Activated T-helper 17 cell treated with anti-CD3 and anti-CD28 coated beads, Interleukin-2, amount 50 U/mL, for 72 hours (primary cell): Measurements from ENCODE around the gene SERPIND1. TPM values are rescaled to one million over a fixed set of nuclear protein-coding genes. Genes with fewer than 3 reads are reported as not detected.

Experiments
- ATAC-seq: fragments of 150-1000 bp; cut with Tn5 transposase; replicated peaks from 2 replicates; pipeline ENCODE4 v1.10.0; 2021; ENCODE audit warnings: mild to moderate bottlenecking, moderate library complexity
- H3K27ac Mint-ChIP-seq: one replicate; pipeline ENCODE4 v1.8.0; 2022; ENCODE audit warnings: mixed read lengths
- H3K27me3 Mint-ChIP-seq: one replicate; pipeline ENCODE4 v1.8.0; 2022; ENCODE audit warnings: mixed read lengths
- H3K36me3 Mint-ChIP-seq: one replicate; pipeline ENCODE4 v1.8.0; 2022; ENCODE audit warnings: low read depth, mild to moderate bottlenecking, mixed read lengths
- H3K4me1 Mint-ChIP-seq: one replicate; pipeline ENCODE4 v1.8.0; 2022; ENCODE audit warnings: mixed read lengths
- H3K4me3 Mint-ChIP-seq: one replicate; pipeline ENCODE4 v1.8.0; 2022; ENCODE audit warnings: mild to moderate bottlenecking, mixed read lengths
- H3K9me3 Mint-ChIP-seq: one replicate; pipeline ENCODE4 v1.8.0; 2022; ENCODE audit warnings: mixed read lengths
- total RNA-seq, 2 donors: library from RNA; stranded (reverse); gene quantifications; one replicate each; pipeline ENCODE4 v1.2.3, GENCODE V29; 2022

The SERPIND1 gene
- total RNA-seq, 2 donors from 2014 or later, result 0.11 TPM; not detected in 1

DNA sequence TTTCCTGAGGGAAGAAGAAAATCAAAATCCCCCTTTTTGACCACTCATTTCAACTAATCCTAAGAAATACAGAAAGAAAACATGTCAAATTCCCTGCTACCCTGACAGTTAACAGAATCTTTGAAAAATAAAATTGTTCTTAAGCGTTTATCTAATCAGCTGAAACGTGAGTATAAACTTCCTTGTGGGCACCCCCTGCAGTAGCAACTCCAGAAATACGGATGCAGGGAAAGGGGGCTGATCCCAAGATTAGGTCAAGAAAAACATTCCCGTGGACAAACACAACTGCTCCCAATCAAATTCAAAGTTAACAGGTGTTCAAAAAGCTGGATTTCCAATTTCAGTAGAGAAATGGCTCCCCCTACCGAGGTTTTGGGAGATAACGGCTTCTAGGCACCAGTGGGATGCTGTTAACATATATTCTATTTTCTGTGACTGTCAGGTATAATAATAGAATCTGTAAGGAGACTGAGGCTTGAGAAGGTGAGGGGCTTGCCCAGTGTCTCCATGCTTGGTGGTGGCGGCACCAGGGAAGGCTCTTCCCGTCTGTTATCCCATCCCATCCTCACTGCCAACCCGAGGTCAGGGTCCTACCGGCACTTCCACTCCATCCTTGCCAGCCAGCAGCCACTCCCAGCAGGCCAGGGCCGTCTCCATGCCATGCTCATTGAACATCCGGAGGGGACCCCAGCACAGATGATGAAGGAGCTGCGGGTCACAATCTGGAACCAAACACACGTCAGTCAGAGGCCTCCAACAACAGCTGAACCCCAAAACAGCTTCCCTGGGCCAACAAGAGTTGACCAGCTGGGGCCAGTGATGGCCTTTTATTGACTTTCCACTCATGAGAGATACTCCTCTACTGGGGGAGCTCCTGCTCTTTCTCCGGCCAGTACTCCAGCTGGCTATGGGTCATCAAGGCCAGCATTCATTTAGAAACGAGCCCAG is 32.0 kb upstream of the SERPIND1 start:
- H3K27ac Mint-ChIP-seq, result peak overlapping the region; percentile 17
- ATAC-seq, result no peak
- H3K36me3 Mint-ChIP-seq, result peaks cover 86% of the 10 kb centered on the region
- no peaks in the 10 kb centered on the region for H3K27me3 Mint-ChIP-seq
- H3K4me3 Mint-ChIP-seq, result no peak overlapping the region
- no peaks in the 10 kb centered on the region for H3K9me3 Mint-ChIP-seq
- H3K4me1 Mint-ChIP-seq, result peaks cover 5% of the 10 kb centered on the region

GRCh38 chr22:20742764-20743163 is 31.1 kb upstream of the SERPIND1 start:
- H3K27me3 Mint-ChIP-seq, result no peaks in the 10 kb centered on the region
- H3K4me3 Mint-ChIP-seq, result no peak overlapping the region
- peaks cover 5% of the 10 kb centered on the region for H3K4me1 Mint-ChIP-seq
- H3K27ac Mint-ChIP-seq, result no peak overlapping the region
- no peaks in the 10 kb centered on the region for H3K9me3 Mint-ChIP-seq
- no peak for ATAC-seq
- H3K36me3 Mint-ChIP-seq, result peaks cover 95% of the 10 kb centered on the region

GRCh38 chr22:20744456-20744855 is 29.5 kb upstream of the SERPIND1 start:
- no peak for ATAC-seq
- Mint-ChIP-seq H3K36me3 (peaks cover 93% of the 10 kb centered on the region), H3K27me3 (no peaks in the 10 kb centered on the region), H3K9me3 (no peaks in the 10 kb centered on the region), H3K27ac (no peak overlapping the region), H3K4me3 (no peak overlapping the region), H3K4me1 (no peaks in the 10 kb centered on the region)

DNA sequence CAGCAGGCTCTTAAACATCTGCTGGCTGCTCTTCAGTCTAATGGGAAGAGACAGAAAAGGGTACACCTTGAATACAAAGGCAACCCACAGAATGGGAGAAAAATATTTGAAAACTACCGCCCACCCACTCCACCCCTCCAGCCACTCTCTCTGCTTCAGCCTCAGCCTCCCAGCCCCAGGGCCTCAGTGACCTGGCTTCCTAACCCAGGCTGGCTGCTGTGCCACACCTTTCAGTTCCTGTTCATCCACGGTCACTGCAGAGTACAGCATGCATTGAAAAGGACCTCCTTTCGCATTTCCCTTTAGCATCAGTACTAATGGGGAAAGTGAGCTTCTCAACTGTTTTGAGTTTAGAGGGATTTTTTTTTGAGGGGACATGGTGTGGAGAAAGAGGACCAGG is 28.8 kb upstream of the SERPIND1 start:
- Mint-ChIP-seq H3K27ac (no peak overlapping the region), H3K36me3 (peaks cover 93% of the 10 kb centered on the region), H3K9me3 (no peaks in the 10 kb centered on the region), H3K4me1 (no peaks in the 10 kb centered on the region), H3K4me3 (no peak overlapping the region), H3K27me3 (no peaks in the 10 kb centered on the region)
- ATAC-seq, result no peak

GRCh38 chr22:20746431-20747189 is 27.3 kb upstream of the SERPIND1 start:
- no peaks in the 10 kb centered on the region for H3K4me1 Mint-ChIP-seq
- no peaks in the 10 kb centered on the region for H3K27me3 Mint-ChIP-seq
- ATAC-seq, result no peak
- H3K36me3 Mint-ChIP-seq, result peaks cover 92% of the 10 kb centered on the region
- no peak overlapping the region for H3K4me3 Mint-ChIP-seq
- no peaks in the 10 kb centered on the region for H3K9me3 Mint-ChIP-seq
- no peak overlapping the region for H3K27ac Mint-ChIP-seq

DNA sequence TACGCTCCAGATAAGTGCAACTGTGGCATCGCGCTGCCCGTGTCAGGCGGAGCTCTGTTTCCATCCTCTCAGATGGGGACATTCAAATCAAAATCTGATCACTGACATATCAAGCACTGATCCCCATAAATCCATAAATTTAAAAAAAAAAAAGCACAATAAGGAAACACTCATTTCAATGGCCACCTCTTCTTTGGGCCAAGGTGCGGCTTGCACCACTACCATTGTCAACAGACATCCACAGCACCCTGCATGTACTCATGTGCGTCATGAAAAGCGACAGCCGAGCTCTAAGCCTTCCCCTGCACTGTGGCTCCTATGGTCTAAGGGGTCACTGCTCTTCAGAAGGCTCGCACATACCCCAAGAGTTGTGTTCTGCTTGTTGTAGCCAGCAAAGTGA is 26.7 kb upstream of the SERPIND1 start:
- H3K4me1 Mint-ChIP-seq, result no peaks in the 10 kb centered on the region
- no peaks in the 10 kb centered on the region for H3K27me3 Mint-ChIP-seq
- H3K36me3 Mint-ChIP-seq, result peaks cover 85% of the 10 kb centered on the region
- no peak overlapping the region for H3K4me3 Mint-ChIP-seq
- no peak for ATAC-seq
- H3K27ac Mint-ChIP-seq, result no peak overlapping the region
- H3K9me3 Mint-ChIP-seq, result no peaks in the 10 kb centered on the region

DNA sequence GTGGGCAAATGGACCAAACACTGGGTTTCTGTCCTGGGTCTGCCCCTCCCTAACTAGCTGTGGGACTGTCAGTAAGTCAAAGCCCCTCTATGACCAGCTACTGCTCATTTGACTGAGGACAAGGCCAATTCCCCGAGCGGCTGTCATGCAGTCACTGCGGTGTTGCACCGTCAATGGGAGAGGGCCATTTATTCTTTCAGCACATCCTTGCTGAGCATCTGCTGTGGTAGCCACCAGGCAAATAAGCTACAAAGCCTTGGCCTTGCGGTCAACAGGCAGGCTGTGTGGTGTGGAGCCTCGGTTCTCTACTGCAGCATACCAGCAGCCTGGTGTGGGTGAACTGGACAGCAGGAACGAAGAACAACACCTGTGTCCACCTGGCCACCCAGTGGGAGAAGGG is 25.8 kb upstream of the SERPIND1 start:
- Mint-ChIP-seq H3K27me3 (no peaks in the 10 kb centered on the region), H3K9me3 (no peaks in the 10 kb centered on the region), H3K4me1 (no peaks in the 10 kb centered on the region), H3K27ac (peak overlapping the region; percentile 82), H3K36me3 (peaks cover 84% of the 10 kb centered on the region), H3K4me3 (no peak overlapping the region)
- no peak for ATAC-seq

GRCh38 chr22:20748731-20749428 is 25.0 kb upstream of the SERPIND1 start:
- Mint-ChIP-seq H3K36me3 (peaks cover 82% of the 10 kb centered on the region), H3K9me3 (no peaks in the 10 kb centered on the region), H3K27ac (peak overlapping the region; percentile 82), H3K4me1 (no peaks in the 10 kb centered on the region), H3K27me3 (no peaks in the 10 kb centered on the region), H3K4me3 (no peak overlapping the region)
- ATAC-seq, result no peak

GRCh38 chr22:20749453-20749852 is 24.5 kb upstream of the SERPIND1 start:
- ATAC-seq, result no peak
- H3K36me3 Mint-ChIP-seq, result peaks cover 82% of the 10 kb centered on the region
- H3K27me3 Mint-ChIP-seq, result no peaks in the 10 kb centered on the region
- H3K4me3 Mint-ChIP-seq, result no peak overlapping the region
- H3K4me1 Mint-ChIP-seq, result no peaks in the 10 kb centered on the region
- H3K9me3 Mint-ChIP-seq, result no peaks in the 10 kb centered on the region
- peak overlapping the region; percentile 82 for H3K27ac Mint-ChIP-seq

- Mint-ChIP-seq H3K36me3 (peaks cover 70% of the 10 kb centered on the region), H3K27me3 (no peaks in the 10 kb centered on the region), H3K9me3 (no peaks in the 10 kb centered on the region), H3K4me3 (no peak overlapping the region), H3K4me1 (no peaks in the 10 kb centered on the region), H3K27ac (peak overlapping the region; percentile 82)
- ATAC-seq, result peak; percentile 94
Observed at GRCh38 chr22:20750461-20751184, 23.3 kb upstream of the SERPIND1 start.

- no peak for ATAC-seq
- Mint-ChIP-seq H3K4me3 (no peak overlapping the region), H3K4me1 (no peaks in the 10 kb centered on the region), H3K27ac (no peak overlapping the region), H3K36me3 (peaks cover 67% of the 10 kb centered on the region), H3K9me3 (no peaks in the 10 kb centered on the region), H3K27me3 (no peaks in the 10 kb centered on the region)
Observed at GRCh38 chr22:20751185-20751851, 22.6 kb upstream of the SERPIND1 start.

GRCh38 chr22:20752104-20752741 is 21.7 kb upstream of the SERPIND1 start:
- H3K9me3 Mint-ChIP-seq, result no peaks in the 10 kb centered on the region
- no peak overlapping the region for H3K27ac Mint-ChIP-seq
- ATAC-seq, result no peak
- H3K27me3 Mint-ChIP-seq, result no peaks in the 10 kb centered on the region
- H3K4me3 Mint-ChIP-seq, result no peak overlapping the region
- H3K36me3 Mint-ChIP-seq, result peaks cover 64% of the 10 kb centered on the region
- H3K4me1 Mint-ChIP-seq, result no peaks in the 10 kb centered on the region

DNA sequence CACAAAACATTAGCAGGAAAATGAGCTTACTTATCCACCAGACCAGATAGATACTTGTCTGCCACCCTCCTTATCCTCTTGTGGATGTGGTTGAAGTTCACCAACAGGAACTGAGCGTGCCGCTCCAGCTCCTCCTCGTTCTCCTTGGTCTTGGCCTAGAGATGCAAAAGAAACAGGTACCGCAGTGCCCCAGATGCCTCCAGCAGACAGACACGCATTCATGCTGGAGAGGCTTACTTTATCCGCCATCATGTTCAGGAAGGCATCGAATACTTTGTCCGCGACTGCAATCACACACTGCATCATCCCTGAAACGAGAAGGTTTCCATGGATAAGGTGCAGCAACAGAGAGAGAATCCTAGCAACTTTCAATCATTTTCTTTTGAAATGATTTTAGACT is 21.0 kb upstream of the SERPIND1 start:
- H3K36me3 Mint-ChIP-seq, result peaks cover 64% of the 10 kb centered on the region
- H3K27ac Mint-ChIP-seq, result no peak overlapping the region
- H3K4me1 Mint-ChIP-seq, result no peaks in the 10 kb centered on the region
- H3K4me3 Mint-ChIP-seq, result no peak overlapping the region
- H3K27me3 Mint-ChIP-seq, result no peaks in the 10 kb centered on the region
- no peak for ATAC-seq
- H3K9me3 Mint-ChIP-seq, result no peaks in the 10 kb centered on the region
